GM12874 (cell line): ENCODE measurements around the gene PREX1.

ENCODE experiments used
- CTCF ChIP-seq: IDR thresholded peaks from 2 replicates; pipeline ENCODE4 v1.5.1; 2011; ENCODE audit warnings: low read depth, mild to moderate bottlenecking, control low read depth, low read length, moderate library complexity; ENCODE audit not compliant: insufficient read depth

The PREX1 gene

DNA sequence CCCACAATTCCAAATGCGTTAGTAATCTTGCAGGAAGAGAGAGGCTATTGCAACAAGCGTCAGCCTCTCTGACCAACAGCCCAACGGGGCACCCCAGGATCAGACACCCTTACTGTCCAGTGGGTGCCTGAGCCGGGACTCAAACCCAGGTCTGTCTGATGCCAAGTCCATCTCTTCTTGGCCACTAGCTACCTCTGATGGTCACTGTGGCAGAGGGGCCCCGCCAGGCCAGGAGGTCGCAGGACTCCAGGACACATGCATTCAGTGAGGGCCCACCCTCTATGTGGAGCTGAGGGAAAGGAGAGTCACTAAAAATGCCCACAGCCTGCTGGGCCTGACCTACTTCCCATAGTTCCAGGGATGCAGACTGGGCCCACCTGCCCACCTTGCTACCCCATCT lies 83.3 kb downstream of the PREX1 start:
- TF ChIP-seq CTCF: no peak

DNA sequence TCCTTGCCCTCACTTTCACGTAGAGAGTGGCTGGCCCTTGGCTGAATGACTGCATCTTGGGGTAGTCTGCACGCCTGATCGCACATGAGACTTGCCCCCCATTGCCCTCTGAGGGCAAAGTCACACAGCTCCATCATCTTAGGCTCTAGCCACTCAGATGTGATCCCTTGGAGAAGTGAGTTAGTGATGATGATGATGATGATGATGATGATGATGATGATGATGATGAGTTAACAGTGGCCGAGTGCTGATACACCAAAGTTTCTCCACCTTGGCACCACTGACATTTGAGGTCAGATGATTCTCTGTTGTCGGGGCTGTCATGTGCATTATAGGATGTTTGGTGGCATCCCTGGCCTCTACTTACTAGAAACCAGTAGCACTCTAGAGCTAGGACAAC lies 84.0 kb downstream of the PREX1 start:
- TF ChIP-seq CTCF: no peak

- TF ChIP-seq CTCF: no peak
These were observed 84.7 kb downstream of the PREX1 start for GRCh38 chr20:48742912-48743680.

DNA sequence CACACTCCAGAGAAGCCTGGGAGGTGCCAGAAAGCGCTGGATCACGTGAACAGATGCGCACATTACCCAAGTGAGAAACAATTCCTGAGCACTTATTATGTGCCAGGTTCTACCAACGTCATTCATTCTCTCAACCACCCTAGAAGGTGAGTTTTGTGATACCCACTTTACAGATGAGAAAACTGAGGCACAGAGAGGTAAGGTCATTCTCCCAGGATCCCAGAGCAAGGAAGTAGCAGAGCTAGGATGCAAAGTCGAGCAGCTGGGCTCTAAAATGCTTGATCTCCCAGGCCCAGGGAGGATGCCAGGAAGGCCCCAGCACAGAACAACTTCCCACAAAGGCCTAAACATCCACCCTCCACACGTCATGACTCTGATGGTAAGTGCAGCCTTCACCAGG lies 85.6 kb downstream of the PREX1 start:
- no peak for TF ChIP-seq CTCF

DNA sequence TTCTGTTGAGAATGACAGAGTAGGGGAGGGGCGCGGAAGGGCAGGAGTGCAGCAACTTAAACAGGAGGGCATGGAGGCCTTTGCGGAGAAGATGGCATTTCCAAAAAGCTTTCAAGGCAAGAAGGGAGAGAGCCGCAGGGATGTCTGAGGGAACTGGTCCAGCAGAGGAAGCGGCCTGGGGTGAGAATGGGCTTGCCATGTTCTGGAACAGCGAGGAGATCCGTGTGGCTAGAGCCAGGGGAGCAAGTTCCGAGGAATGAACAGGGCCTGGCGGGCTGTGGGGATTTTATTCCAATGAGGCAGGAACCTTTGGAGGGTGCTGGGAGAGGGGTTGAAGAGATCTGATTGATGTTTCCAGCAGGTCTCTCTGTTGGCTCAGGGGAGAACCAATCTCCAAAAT lies 86.1 kb downstream of the PREX1 start:
- no peak for TF ChIP-seq CTCF

DNA sequence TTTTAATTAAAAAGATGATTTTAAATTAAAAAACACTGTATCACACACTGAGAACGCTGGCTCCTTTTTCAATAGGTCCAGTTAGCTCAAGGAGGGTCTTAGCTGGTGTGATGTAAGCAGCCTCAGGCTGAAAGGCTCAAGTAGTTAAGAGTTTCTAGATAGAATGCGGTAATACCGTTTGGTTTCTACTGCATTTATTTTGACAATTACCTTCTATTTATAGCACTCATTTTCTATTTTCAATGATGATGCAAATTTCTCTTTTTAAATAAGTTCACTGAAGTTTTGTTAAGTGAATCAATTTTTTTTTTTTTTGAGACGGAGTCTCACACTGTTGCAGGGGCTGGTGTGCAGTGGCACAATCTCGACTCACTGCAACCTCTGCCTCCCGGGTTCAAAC lies 87.1 kb downstream of the PREX1 start:
- TF ChIP-seq CTCF: no peak

DNA sequence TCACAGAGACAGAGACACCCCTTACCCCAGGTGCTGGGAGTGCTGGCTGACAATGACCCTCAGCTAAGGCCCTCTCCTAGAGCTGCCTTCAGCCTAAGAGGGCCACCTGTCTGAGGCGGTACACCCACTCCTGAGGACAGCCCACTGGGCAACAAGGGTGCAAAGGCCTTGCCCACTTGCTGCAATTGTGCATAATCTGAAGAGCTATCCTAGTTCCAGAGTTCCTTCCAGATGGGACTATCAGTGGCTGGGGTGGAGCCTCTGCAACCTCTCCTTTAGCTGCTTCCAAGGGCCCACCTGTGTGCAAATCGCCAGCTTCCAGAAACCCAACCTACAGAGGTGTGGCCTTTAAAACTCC lies 87.5 kb downstream of the PREX1 start:
- TF ChIP-seq CTCF: no peak
